GM20000 (cell line): ENCODE data around the gene EDN1.
A peak's percentile ranks its signal among the peaks of the same experiment; 100 is the strongest.

Experiments used
- DNase-seq: peaks from one replicate; pipeline ENCODE4 v3.0.0; 2012; ENCODE audit warnings: low spot score
- CTCF ChIP-seq: IDR thresholded peaks from 2 replicates; pipeline ENCODE4 v1.5.1; 2012; ENCODE audit warnings: mild to moderate bottlenecking, control low read depth; ENCODE audit errors: extremely low read depth, missing control alignments

The EDN1 gene

GRCh38 chr6:12279322-12280091 is 10.7 kb upstream of the EDN1 start:
- no peak for TF ChIP-seq CTCF
- DNase-seq: no peak

GRCh38 chr6:12280458-12280857 is 9.7 kb upstream of the EDN1 start:
- TF ChIP-seq CTCF: no peak
- DNase-seq: no peak

- no peak for TF ChIP-seq CTCF
- no peak for DNase-seq
Observed at GRCh38 chr6:12280902-12281301, 9.3 kb upstream of the EDN1 start.

GRCh38 chr6:12283904-12284303 is 6.3 kb upstream of the EDN1 start:
- no peak for TF ChIP-seq CTCF
- no peak for DNase-seq

GRCh38 chr6:12286373-12287110 is 3.6 kb upstream of the EDN1 start:
- no peak for TF ChIP-seq CTCF
- no peak for DNase-seq

- peak; percentile 21 for DNase-seq
Observed at GRCh38 chr6:12288211-12288618, 1.9 kb upstream of the EDN1 start.

More at GRCh38 chr6:12288211-12288618, 1.9 kb upstream of the EDN1 start:
- no peak for TF ChIP-seq CTCF
